ENCODE measurements around the gene PHKG1.
"Not testable (repeated sequence)": the region's sequence is repeated elsewhere in the genome, so short reads cannot be mapped to it uniquely, and the experiment has no call there.

PHKG1 gene

GRCh38 chr7:56124981-56125380 is 32.2 kb upstream of the PHKG1 start:
- H3K4me3 ChIP-seq (ENCODE audit: low read length), result no peak overlapping the region
- TF ChIP-seq EZH2phosphoT487 (IDR thresholded peaks at IDR 0.05; ENCODE audit: low read depth) (no peak), CTCF (IDR thresholded peaks at IDR 0.05; ENCODE audit: low read depth, low read length) (no peak)
- H3K36me3 ChIP-seq (replicated peaks; ENCODE audit: low read depth, low read length), result no peaks in the 10 kb centered on the region
- H3K4me1 ChIP-seq (ENCODE audit: low read length), result no peaks in the 10 kb centered on the region
- H3K27me3 ChIP-seq (ENCODE audit: low read depth, low read length), result no peaks in the 10 kb centered on the region
- no peaks in the 10 kb centered on the region for H3K79me2 ChIP-seq (ENCODE audit: low read length)
- H3K27ac ChIP-seq (ENCODE audit: low read length), result no peak overlapping the region
- H2AFZ ChIP-seq (ENCODE audit: low read depth, low read length), result no peak overlapping the region
- H3K4me2 ChIP-seq (ENCODE audit: low read length), result no peak overlapping the region
- no peaks in the 10 kb centered on the region for H3K9me3 ChIP-seq (ENCODE audit: insufficient read depth, low read length)
- H4K20me1 ChIP-seq (ENCODE audit: insufficient read depth, low read length), result no peaks in the 10 kb centered on the region
- no peak overlapping the region for H3K9ac ChIP-seq (ENCODE audit: low read length)

GRCh38 chr7:56121440-56121839 is 28.7 kb upstream of the PHKG1 start:
- Histone ChIP-seq H3K9ac (ENCODE audit: low read length) (no peak overlapping the region), H3K4me2 (ENCODE audit: low read length) (no peak overlapping the region), H4K20me1 (ENCODE audit: insufficient read depth, low read length) (no peaks in the 10 kb centered on the region), H2AFZ (ENCODE audit: low read depth, low read length) (no peak overlapping the region), H3K4me1 (ENCODE audit: low read length) (no peaks in the 10 kb centered on the region), H3K27me3 (ENCODE audit: low read depth, low read length) (no peaks in the 10 kb centered on the region), H3K36me3 (replicated peaks; ENCODE audit: low read depth, low read length) (no peaks in the 10 kb centered on the region), H3K9me3 (ENCODE audit: insufficient read depth, low read length) (no peaks in the 10 kb centered on the region), H3K4me3 (ENCODE audit: low read length) (no peak overlapping the region), H3K27ac (ENCODE audit: low read length) (no peak overlapping the region), H3K79me2 (ENCODE audit: low read length) (no peaks in the 10 kb centered on the region)
- no peak for TF ChIP-seq EZH2phosphoT487 (IDR thresholded peaks at IDR 0.05; ENCODE audit: low read depth)
- no peak for TF ChIP-seq CTCF (IDR thresholded peaks at IDR 0.05; ENCODE audit: low read depth, low read length)

- Histone ChIP-seq H3K4me3 (ENCODE audit: low read length) (no peak within 1 kb of the TSS), H3K79me2 (ENCODE audit: low read length) (no peaks in the 10 kb centered on the region), H2AFZ (ENCODE audit: low read depth, low read length) (no peak within 1 kb of the TSS), H3K27ac (ENCODE audit: low read length) (no peak within 1 kb of the TSS), H3K4me2 (ENCODE audit: low read length) (no peak within 1 kb of the TSS), H4K20me1 (ENCODE audit: insufficient read depth, low read length) (no peaks in the 10 kb centered on the region), H3K9ac (ENCODE audit: low read length) (no peak within 1 kb of the TSS), H3K4me1 (ENCODE audit: low read length) (no peaks in the 10 kb centered on the region), H3K36me3 (replicated peaks; ENCODE audit: low read depth, low read length) (no peaks in the 10 kb centered on the region), H3K27me3 (ENCODE audit: low read depth, low read length) (no peaks in the 10 kb centered on the region), H3K9me3 (ENCODE audit: insufficient read depth, low read length) (no peaks in the 10 kb centered on the region)
- TF ChIP-seq EZH2phosphoT487 (IDR thresholded peaks at IDR 0.05; ENCODE audit: low read depth) (no peak), CTCF (IDR thresholded peaks at IDR 0.05; ENCODE audit: low read depth, low read length) (no peak)
Measured at GRCh38 chr7:56115852-56116538, 23.2 kb upstream of the PHKG1 start, which contains the start of gene NUPR2. TSS of gene NUPR2 (minus strand) at chr7:56116417. CDS start at chr7:56116314, 103 bp downstream.

GRCh38 chr7:56112244-56112643 is 19.5 kb upstream of the PHKG1 start:
- not testable (repeated sequence) for H3K27me3 ChIP-seq (ENCODE audit: low read depth, low read length); H3K4me2 ChIP-seq (ENCODE audit: low read length); H3K27ac ChIP-seq (ENCODE audit: low read length); H3K79me2 ChIP-seq (ENCODE audit: low read length); H3K4me1 ChIP-seq (ENCODE audit: low read length); H2AFZ ChIP-seq (ENCODE audit: low read depth, low read length); H3K9ac ChIP-seq (ENCODE audit: low read length); H3K4me3 ChIP-seq (ENCODE audit: low read length); H3K36me3 ChIP-seq (replicated peaks; ENCODE audit: low read depth, low read length); H3K9me3 ChIP-seq (ENCODE audit: insufficient read depth, low read length); H4K20me1 ChIP-seq (ENCODE audit: insufficient read depth, low read length)
